C1 segment of cervical spinal cord (tissue), 14 donors: Measurements from ENCODE around the gene SDK2.
A peak's percentile ranks its signal among the peaks of the same experiment; 100 is the strongest.

Source experiments
- DNase-seq, 14 donors: peaks; one replicate each; lab custom pipeline; 2025; lab: John Stamatoyannopoulos, UW

Gene SDK2

GRCh38 chr17:73286863-73287296, 357.4 kb downstream of the SDK2 start:
- no peak for DNase-seq

- peak in 2 of 14 donors; percentile 11 to 58 for DNase-seq
Measured at GRCh38 chr17:73285916-73286862, 358.1 kb downstream of the SDK2 start.

- DNase-seq: no peak
Measured at GRCh38 chr17:73285603-73285908, 358.7 kb downstream of the SDK2 start.

GRCh38 chr17:73284906-73285602, 359.2 kb downstream of the SDK2 start:
- DNase-seq: no peak
